A673 (cell line): Measurements from ENCODE around the gene PVR. TPM values are rescaled to one million over a fixed set of nuclear protein-coding genes. Genes with fewer than 3 reads are reported as not detected.

ENCODE experiments used
- BruUV-seq: library from RNA; stranded (reverse); fragments of 400-500 nt; replicated peaks from 2 replicates; lab custom pipeline; 2021; lab: Mats Ljungman, UMichigan
- CTCF ChIA-PET: fragments of 300-600 bp; sonication (Branson Sonifier 250); formaldehyde crosslinking; loops from one replicate; lab custom pipeline; 2022; ENCODE audit warnings: antibody characterized with exemption; lab: Charles Lee
- POLR2A ChIA-PET: fragments of 300-600 bp; sonication (Branson Sonifier 250); formaldehyde crosslinking; loops from one replicate; lab custom pipeline; 2022; ENCODE audit warnings: antibody characterized with exemption; ENCODE audit not compliant: low non-redundant PET; lab: Charles Lee
- DNase-seq: peaks from one replicate; pipeline ENCODE4 v3.0.0-alpha.2; 2015; ENCODE audit warnings: low spot score
- H3K27ac ChIP-seq: fragments of 200-600 bp; sonication (generic); 2 replicates; pipeline ENCODE4 v1.5.1; 2016; ENCODE audit warnings: mixed run types, low read depth, mild to moderate bottlenecking, mixed read lengths, antibody characterized with exemption, low read length; ENCODE audit not compliant: poor library complexity, severe bottlenecking
- H3K27me3 ChIP-seq: fragments of 200-600 bp; sonication (generic); replicated peaks from 2 replicates; pipeline ENCODE4 v1.6.1; 2017; ENCODE audit warnings: mixed run types, low read depth, mild to moderate bottlenecking, mixed read lengths, antibody characterized with exemption, low read length; ENCODE audit not compliant: insufficient read depth, poor library complexity
- H3K36me3 ChIP-seq: fragments of 200-600 bp; sonication (generic); 2 replicates; pipeline ENCODE4 v1.6.1; 2016; ENCODE audit warnings: mixed run types, mild to moderate bottlenecking, mixed read lengths, antibody characterized with exemption, low read length; ENCODE audit not compliant: insufficient read depth, poor library complexity, severe bottlenecking
- H3K4me1 ChIP-seq: fragments of 200-600 bp; sonication (generic); 2 replicates; pipeline ENCODE4 v1.6.1; 2017; ENCODE audit warnings: mixed run types, mild to moderate bottlenecking, mixed read lengths, antibody characterized with exemption, low read length; ENCODE audit not compliant: insufficient read depth, poor library complexity, severe bottlenecking
- H3K4me3 ChIP-seq: fragments of 200-600 bp; sonication (generic); 2 replicates; pipeline ENCODE4 v1.5.1; 2016; ENCODE audit warnings: low read depth, mixed run types, mild to moderate bottlenecking, mixed read lengths, low read length; ENCODE audit not compliant: poor library complexity, severe bottlenecking
- H3K9me3 ChIP-seq: fragments of 200-600 bp; sonication (generic); 2 replicates; pipeline ENCODE4 v1.6.1; 2016; ENCODE audit warnings: mixed run types, low read depth, mild to moderate bottlenecking, mixed read lengths, antibody characterized with exemption, low read length; ENCODE audit not compliant: poor library complexity, severe bottlenecking
- EZH2 ChIP-seq: fragments of 200-600 bp; sonication (generic); IDR thresholded peaks from 2 replicates; pipeline ENCODE4 v1.6.1; 2017; ENCODE audit warnings: borderline replicate concordance, low read depth, mild to moderate bottlenecking, mixed read lengths, antibody characterized with exemption, low read length; ENCODE audit not compliant: poor library complexity, severe bottlenecking
- intact Hi-C: fragments of 100-400 bp; cut with micrococcal nuclease; formaldehyde crosslinking; loops from one replicate; pipeline ENCODE4 v1.10.0; 2022; ENCODE audit not compliant: unreplicated experiment
- microRNA-seq: library from miRNA; unstranded; fragments of <30 nt; microRNA quantifications from one replicate; pipeline ENCODE4 v1.2.0, GENCODE V29; 2021
- total RNA-seq: library from RNA; stranded (reverse); gene quantifications from 2 replicates; pipeline ENCODE4 v1.2.3, GENCODE V29; 2021
- TF ChIP-seq, protein P1 (sequence below): fragments of 300-800, 200-600 bp; sonication (generic); conservative IDR thresholded peaks from 2 replicates; pipeline ENCODE4 v1.5.1; 2017; ENCODE audit warnings: low read depth, mild to moderate bottlenecking, antibody characterized with exemption, low read length, moderate library complexity, mixed read lengths

PVR gene
- total RNA-seq, 1 experiment from 2014 or later: 29.5 TPM

DNA sequence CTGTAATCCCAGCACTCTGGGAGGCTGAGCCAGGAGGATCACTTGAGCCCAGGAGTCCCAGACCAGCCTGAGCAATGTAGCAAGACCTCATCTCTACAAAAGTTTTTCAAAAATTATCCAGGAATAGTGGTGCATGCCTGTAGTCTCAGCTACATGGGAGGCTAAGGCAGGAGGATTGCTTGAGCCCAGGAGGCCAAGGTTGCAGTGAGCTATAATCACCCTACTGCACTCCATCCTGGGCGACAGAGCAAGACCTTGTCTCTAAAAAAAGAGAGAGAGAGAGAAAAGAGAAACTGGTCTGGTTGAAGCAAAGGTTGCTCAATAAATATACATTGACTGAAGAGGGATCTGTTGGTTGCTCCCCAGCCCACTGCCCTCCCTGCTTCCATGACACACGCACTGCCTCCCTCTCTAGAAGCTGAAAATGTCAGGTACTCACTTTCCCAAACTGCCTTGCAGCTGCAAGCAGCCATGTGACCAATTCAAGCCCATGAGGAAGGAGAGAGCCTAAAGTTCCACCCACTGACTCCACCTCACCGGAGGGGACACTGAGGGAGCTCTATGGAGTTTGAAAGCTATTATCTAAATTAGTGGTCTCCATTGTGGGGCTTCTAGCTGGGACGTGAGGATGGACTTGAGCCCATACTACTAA lies 69.3 kb downstream of the PVR start:
- no peaks in the 10 kb centered on the region for H3K4me1 ChIP-seq
- intact Hi-C loops: no loop called here
- DNase-seq: no peak
- H3K4me3 ChIP-seq: no peak overlapping the region
- BruUV-seq: no TSS peak
- TF ChIP-seq, protein P1, sequence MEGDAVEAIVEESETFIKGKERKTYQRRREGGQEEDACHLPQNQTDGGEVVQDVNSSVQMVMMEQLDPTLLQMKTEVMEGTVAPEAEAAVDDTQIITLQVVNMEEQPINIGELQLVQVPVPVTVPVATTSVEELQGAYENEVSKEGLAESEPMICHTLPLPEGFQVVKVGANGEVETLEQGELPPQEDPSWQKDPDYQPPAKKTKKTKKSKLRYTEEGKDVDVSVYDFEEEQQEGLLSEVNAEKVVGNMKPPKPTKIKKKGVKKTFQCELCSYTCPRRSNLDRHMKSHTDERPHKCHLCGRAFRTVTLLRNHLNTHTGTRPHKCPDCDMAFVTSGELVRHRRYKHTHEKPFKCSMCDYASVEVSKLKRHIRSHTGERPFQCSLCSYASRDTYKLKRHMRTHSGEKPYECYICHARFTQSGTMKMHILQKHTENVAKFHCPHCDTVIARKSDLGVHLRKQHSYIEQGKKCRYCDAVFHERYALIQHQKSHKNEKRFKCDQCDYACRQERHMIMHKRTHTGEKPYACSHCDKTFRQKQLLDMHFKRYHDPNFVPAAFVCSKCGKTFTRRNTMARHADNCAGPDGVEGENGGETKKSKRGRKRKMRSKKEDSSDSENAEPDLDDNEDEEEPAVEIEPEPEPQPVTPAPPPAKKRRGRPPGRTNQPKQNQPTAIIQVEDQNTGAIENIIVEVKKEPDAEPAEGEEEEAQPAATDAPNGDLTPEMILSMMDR: no peak
- TF ChIP-seq EZH2: no peak
- H3K9me3 ChIP-seq: no peaks in the 10 kb centered on the region
- CTCF ChIA-PET: interaction anchor here (1.3 kb wide), 1 partner anchor 11 kb away, joined by 3 read pairs; no protein-coding TSS in a partner anchor
- no peaks in the 10 kb centered on the region for H3K27me3 ChIP-seq
- H3K36me3 ChIP-seq: no peaks in the 10 kb centered on the region
- no peak overlapping the region for H3K27ac ChIP-seq
- POLR2A ChIA-PET: interaction anchor here (0.5 kb wide), 1 partner anchor 22 kb away, joined by 3 read pairs; no protein-coding TSS in a partner anchor

Small RNAs within 50 kb of the gene (microRNA-seq; reads per million reads assigned to microRNA genes)
- gene MIR4531: not detected

Other genes starting within 250 kb of the PVR start
- 3.0 and 3.9 TPM in 2 replicates for gene ZNF285, start 242.3 kb upstream of the PVR start, total RNA-seq
- 13.4 and 14.3 TPM in 2 replicates for gene ZNF229, start 195.4 kb upstream of the PVR start, total RNA-seq
- gene ZNF180, start 143.4 kb upstream of the PVR start, total RNA-seq: 10.4 and 10.8 TPM in 2 replicates
- gene CEACAM20, start 114.2 kb upstream of the PVR start, total RNA-seq: 0.15 TPM in 1 of 2 replicates, not detected in the other
- gene IGSF23, start 30.3 kb upstream of the PVR start, total RNA-seq: not detected in 2 replicates
- 2.5 and 2.9 TPM in 2 replicates for gene CEACAM19, start 27.6 kb downstream of the PVR start, total RNA-seq
- not detected in 2 replicates for gene CEACAM16, start 55.2 kb downstream of the PVR start, total RNA-seq
- 6.6 and 9.9 TPM in 2 replicates for gene BCL3, start 104.8 kb downstream of the PVR start, total RNA-seq
- not detected in 2 replicates for gene CBLC, start 134.0 kb downstream of the PVR start, total RNA-seq
- gene BCAM, start 165.2 kb downstream of the PVR start, total RNA-seq: 3.4 and 6.6 TPM in 2 replicates
- gene NECTIN2, start 202.4 kb downstream of the PVR start, total RNA-seq: 76.7 and 83.6 TPM in 2 replicates
- gene TOMM40, start 247.3 kb downstream of the PVR start, total RNA-seq: 205 and 234 TPM in 2 replicates